Liver (tissue), 3 donors: ENCODE results near the gene CTBP1.

Source experiments
- ATF3 ChIP-seq: IDR thresholded peaks from 2 replicates; pipeline ENCODE4 v1.6.1; 2016; ENCODE audit warnings: antibody characterized with exemption
- CTCF ChIP-seq: fragments of 150-350 bp; IDR thresholded peaks from 2 replicates; pipeline ENCODE4 v1.5.1; 2017; ENCODE audit warnings: improper control_type of control experiment, low read depth, low read length; ENCODE audit not compliant: missing input control
- EGR1 ChIP-seq, 2 donors: IDR thresholded peaks; 2 replicates each; pipeline ENCODE4 v1.6.1; 2016 to 2018; ENCODE audit warnings: antibody characterized with exemption in 2 of 2, low read depth in 2 of 2
- GABPA ChIP-seq, 2 donors: IDR thresholded peaks in 1 of 2; conservative IDR thresholded peaks in 1 of 2; 2 replicates each; pipeline ENCODE4 v1.6.1; 2016; ENCODE audit warnings: antibody characterized with exemption in 2 of 2, mild to moderate bottlenecking in 1 of 2, moderate library complexity in 1 of 2
- HNF4A ChIP-seq, 2 donors: conservative IDR thresholded peaks; 2 replicates each; pipeline ENCODE4 v1.6.1; 2016; ENCODE audit warnings: antibody characterized with exemption in 2 of 2, mild to moderate bottlenecking in 2 of 2
- RAD21 ChIP-seq, 2 donors: IDR thresholded peaks; 2 replicates each; pipeline ENCODE4 v1.6.1; 2016; ENCODE audit warnings: antibody characterized with exemption in 2 of 2, mild to moderate bottlenecking in 2 of 2
- RXRA ChIP-seq, 2 donors: IDR thresholded peaks; 2 replicates each; pipeline ENCODE4 v1.6.1; 2017 to 2018; ENCODE audit warnings: antibody characterized with exemption in 2 of 2, mild to moderate bottlenecking in 1 of 2
- TAF1 ChIP-seq: conservative IDR thresholded peaks from 2 replicates; pipeline ENCODE4 v1.6.1; 2016; ENCODE audit warnings: antibody characterized with exemption, mild to moderate bottlenecking
- YY1 ChIP-seq: IDR thresholded peaks from 2 replicates; pipeline ENCODE4 v1.6.1; 2016; ENCODE audit warnings: antibody characterized with exemption, mild to moderate bottlenecking
- TF ChIP-seq, protein P1 (sequence below): IDR thresholded peaks from 2 replicates; pipeline ENCODE4 v1.6.1; 2016; ENCODE audit warnings: antibody characterized with exemption
- TF ChIP-seq, protein P2 (sequence below): IDR thresholded peaks from 2 replicates; pipeline ENCODE4 v1.6.1; 2016; ENCODE audit warnings: antibody characterized with exemption, mild to moderate bottlenecking
- donor health status: healthy.
- donor health status: healthy.

DNA sequence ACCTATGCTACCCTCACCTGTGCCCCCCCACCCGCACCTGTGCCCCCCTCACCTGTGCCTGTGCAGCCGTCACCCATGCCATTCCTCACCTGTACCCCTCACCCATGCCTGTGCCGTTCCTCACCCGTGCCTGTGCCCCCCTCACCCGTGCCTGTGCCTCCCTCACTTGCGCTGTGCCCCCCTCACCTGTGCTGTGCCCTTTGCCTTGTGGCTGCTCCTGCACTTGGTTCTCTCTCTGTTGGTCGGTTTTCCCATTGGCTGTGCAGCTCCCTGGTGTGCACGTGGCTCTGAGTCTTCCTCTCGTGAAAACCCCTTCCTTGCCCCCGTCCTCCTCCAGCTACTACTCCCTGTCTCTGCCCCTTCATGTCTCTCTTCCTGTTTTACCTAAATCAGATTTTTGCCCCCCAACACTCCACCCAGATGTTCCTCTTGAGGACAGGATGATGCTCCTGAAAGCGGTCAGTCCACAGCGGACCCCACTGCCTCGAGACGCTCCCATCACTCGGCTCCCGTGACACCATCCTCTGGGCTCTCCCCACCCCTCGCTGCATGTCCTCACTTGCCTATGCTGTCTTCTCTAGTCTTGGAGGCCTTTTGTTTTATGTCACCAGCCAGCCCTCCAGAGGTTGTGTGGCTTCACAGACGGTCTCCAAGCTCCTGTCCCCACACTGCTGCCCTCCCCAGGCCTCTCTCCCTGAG, 47.5 kb upstream of the CTBP1 start:
- TF ChIP-seq, protein P1, sequence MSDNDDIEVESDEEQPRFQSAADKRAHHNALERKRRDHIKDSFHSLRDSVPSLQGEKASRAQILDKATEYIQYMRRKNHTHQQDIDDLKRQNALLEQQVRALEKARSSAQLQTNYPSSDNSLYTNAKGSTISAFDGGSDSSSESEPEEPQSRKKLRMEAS = no peak
- no peak for TF ChIP-seq EGR1 (IDR thresholded peaks at IDR 0.05; ENCODE audit: low read depth in 2 of 2)
- TF ChIP-seq RAD21 (IDR thresholded peaks at IDR 0.05) = no peak
- no peak for TF ChIP-seq CTCF
- TF ChIP-seq TAF1 = no peak
- no peak for TF ChIP-seq RXRA (IDR thresholded peaks at IDR 0.05)
- TF ChIP-seq, protein P2, sequence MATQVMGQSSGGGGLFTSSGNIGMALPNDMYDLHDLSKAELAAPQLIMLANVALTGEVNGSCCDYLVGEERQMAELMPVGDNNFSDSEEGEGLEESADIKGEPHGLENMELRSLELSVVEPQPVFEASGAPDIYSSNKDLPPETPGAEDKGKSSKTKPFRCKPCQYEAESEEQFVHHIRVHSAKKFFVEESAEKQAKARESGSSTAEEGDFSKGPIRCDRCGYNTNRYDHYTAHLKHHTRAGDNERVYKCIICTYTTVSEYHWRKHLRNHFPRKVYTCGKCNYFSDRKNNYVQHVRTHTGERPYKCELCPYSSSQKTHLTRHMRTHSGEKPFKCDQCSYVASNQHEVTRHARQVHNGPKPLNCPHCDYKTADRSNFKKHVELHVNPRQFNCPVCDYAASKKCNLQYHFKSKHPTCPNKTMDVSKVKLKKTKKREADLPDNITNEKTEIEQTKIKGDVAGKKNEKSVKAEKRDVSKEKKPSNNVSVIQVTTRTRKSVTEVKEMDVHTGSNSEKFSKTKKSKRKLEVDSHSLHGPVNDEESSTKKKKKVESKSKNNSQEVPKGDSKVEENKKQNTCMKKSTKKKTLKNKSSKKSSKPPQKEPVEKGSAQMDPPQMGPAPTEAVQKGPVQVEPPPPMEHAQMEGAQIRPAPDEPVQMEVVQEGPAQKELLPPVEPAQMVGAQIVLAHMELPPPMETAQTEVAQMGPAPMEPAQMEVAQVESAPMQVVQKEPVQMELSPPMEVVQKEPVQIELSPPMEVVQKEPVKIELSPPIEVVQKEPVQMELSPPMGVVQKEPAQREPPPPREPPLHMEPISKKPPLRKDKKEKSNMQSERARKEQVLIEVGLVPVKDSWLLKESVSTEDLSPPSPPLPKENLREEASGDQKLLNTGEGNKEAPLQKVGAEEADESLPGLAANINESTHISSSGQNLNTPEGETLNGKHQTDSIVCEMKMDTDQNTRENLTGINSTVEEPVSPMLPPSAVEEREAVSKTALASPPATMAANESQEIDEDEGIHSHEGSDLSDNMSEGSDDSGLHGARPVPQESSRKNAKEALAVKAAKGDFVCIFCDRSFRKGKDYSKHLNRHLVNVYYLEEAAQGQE = no peak
- TF ChIP-seq HNF4A (conservative IDR thresholded peaks at IDR 0.05) = no peak
- TF ChIP-seq YY1 = no peak
- TF ChIP-seq GABPA (IDR thresholded peaks at IDR 0.05 in 1 of 2, conservative IDR thresholded peaks at IDR 0.05 in 1 of 2) = no peak
- no peak for TF ChIP-seq ATF3
